ENCODE measurements around the gene EHD3.
"Not testable (repeated sequence)": the region's sequence is repeated elsewhere in the genome, so short reads cannot be mapped to it uniquely, and the experiment has no call there.

Gene EHD3

DNA sequence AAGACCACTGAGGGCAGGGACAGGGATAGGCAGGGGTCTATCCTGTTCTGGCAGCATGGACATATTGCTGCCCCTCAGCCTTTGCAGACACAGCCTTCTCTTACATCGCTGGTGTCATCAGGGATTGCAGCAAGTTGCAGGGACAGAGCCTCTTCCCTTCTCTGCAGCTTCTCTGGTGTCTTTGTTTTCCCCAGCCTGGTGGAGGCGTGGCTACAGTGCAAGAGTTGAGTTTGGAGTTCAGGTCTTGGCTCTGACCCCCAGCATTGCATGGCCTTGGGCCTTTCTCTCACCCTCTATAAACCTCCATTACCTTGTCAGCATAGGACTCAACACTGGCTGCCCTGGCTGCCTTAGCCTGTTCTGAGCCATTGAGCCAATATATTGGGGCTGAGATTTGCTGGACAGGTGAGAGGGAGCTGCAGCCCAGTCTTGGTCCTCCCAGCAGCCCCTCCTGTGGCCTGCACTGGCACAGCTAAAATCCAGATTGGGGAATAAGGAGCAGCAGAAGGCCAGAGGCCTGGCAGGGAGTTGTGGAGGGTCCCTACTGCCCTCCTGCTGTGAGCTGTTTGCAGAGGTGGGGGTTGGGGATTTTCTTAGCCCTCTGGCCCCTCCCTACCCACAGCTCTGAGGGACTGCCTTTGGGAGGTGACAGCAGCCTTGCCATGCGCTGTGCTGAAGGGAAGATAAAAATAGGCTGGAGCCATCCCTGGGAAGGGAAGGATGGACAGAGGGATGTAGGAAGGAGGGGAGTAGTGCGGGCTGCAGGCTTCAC lies 22.8 kb downstream of the EHD3 start:
- no peak for DNase-seq (ENCODE audit: low spot score)

- DNase-seq (ENCODE audit: low spot score): no peak
Measured at GRCh38 chr2:31258351-31258750, 24.4 kb downstream of the EHD3 start.

GRCh38 chr2:31259075-31259474 lies 25.1 kb downstream of the EHD3 start:
- DNase-seq (ENCODE audit: low spot score): no peak

GRCh38 chr2:31260870-31261269 lies 26.9 kb downstream of the EHD3 start:
- DNase-seq (ENCODE audit: low spot score): no peak

GRCh38 chr2:31263636-31264190 lies 29.8 kb downstream of the EHD3 start:
- DNase-seq (ENCODE audit: low spot score): no peak

GRCh38 chr2:31265234-31265633 lies 31.3 kb downstream of the EHD3 start:
- DNase-seq (ENCODE audit: low spot score): no peak

- DNase-seq (ENCODE audit: low spot score): no peak
Measured at GRCh38 chr2:31266804-31267203, 32.9 kb downstream of the EHD3 start.

DNA sequence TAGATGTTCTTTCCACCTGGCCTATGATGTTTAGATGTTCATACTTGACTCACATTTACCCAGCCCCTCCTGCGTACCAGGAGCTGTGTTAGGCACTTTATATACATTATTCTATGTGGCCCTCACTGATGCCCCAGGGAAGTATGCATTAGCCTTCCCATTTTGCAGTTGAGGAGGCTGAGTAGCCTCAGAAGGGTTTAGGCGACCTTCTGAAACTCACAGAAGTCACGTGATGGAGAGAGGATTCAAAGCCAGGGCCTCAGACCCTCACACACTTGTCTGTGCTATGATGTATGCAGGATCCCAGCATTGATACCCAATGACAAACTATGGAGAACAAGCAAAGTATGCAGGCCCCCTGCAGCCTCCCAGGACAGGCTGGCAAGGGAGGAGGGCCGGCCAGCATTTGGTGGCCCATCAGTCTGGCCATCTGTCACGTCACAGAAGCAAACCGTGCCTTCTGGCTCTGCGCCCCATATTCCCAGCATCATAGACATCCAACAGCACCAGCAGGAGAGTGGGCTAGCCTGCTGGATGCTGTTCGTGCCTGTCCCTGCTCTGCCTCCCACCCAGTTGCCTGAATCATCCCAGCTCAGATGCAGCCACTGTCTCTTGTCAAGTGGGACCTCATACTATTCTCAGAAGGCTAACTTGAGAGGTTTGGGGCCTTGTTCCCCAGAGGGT lies 33.6 kb downstream of the EHD3 start:
- DNase-seq (ENCODE audit: low spot score): no peak

DNA sequence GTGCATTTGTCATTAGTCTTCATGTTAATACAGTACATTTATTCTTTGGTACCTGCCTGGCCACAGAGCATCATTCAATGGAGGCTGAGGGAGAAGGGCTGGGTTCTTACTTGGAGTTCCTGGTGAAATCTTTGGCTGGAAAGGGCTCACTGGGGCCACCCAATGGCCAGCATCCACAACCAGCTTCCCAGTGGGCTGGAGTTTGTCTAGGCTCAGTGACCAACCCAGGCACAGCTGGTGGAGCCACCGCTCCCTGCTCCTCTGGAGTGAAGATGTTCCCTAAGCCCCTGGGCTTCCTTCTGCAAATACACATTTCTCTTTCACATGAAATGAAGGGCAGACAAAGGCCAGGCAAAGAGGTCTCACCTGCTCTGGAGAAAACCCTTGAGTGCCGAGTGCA lies 34.4 kb downstream of the EHD3 start:
- DNase-seq (ENCODE audit: low spot score): no peak

DNA sequence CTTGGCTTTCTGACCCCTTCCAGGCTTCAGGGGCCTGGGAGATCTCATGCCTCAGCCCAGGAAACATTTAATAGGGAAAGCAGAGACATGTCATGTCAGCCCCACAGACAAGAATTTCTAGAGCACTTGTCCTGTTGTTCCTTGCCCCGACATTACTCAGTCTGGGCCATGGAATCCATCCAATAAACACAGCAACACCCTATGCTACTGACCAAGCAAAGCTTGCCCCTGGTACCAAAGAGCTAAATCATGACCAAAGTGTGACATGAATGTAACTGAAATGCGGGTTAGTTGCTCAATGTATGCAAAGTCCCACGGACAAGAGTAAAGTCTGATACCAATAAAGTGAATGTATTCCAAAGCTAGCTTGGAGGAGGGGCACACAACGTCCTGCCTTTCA lies 35.1 kb downstream of the EHD3 start:
- no peak for DNase-seq (ENCODE audit: low spot score)

GRCh38 chr2:31270131-31270530 lies 36.2 kb downstream of the EHD3 start:
- no peak for DNase-seq (ENCODE audit: low spot score)

DNA sequence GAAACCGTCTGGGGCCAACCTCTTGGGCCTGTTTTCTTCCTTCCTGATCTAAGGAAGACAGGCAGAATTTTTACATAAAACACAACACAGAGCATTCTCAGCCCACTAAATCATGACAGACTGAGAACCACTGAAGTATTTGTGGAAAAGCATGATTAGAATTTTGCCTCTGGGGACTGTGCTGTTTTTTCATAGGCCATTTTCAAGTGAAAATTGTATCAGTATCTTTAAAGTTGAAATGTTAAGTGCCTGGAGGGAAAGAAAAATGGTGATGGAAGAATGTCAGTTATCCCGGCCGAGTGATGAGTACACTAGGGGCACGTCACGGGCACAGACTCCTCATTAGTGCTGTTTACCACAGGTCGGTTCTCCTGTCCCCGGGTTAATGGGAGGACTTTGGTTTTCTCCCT lies 36.9 kb downstream of the EHD3 start:
- DNase-seq (ENCODE audit: low spot score): no peak

- no peak for DNase-seq (ENCODE audit: low spot score)
Measured at GRCh38 chr2:31271851-31272267, 37.9 kb downstream of the EHD3 start.

GRCh38 chr2:31274401-31275075 lies 40.6 kb downstream of the EHD3 start:
- DNase-seq (ENCODE audit: low spot score): no peak

GRCh38 chr2:31275976-31276375 lies 42.0 kb downstream of the EHD3 start:
- no peak for DNase-seq (ENCODE audit: low spot score)

DNA sequence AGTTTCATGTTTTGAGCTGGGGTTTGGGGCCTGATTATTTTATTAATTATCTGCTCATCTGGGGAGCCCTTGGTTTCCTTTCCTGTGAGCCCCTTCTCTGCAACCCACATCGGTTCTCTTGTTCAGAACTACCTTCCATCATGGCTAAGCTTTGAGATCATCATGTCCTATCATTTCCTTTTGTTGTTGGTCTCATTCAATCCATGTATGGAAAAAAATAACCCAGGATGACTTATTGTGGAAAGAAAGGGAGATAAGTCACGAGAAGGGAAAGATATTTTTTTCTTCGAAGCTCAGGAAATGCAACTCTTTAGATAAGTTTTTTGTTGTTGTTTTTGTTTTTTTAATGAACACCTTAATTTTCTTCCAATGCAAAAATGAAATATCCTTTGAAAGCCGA lies 43.7 kb downstream of the EHD3 start:
- no peak for DNase-seq (ENCODE audit: low spot score)

DNA sequence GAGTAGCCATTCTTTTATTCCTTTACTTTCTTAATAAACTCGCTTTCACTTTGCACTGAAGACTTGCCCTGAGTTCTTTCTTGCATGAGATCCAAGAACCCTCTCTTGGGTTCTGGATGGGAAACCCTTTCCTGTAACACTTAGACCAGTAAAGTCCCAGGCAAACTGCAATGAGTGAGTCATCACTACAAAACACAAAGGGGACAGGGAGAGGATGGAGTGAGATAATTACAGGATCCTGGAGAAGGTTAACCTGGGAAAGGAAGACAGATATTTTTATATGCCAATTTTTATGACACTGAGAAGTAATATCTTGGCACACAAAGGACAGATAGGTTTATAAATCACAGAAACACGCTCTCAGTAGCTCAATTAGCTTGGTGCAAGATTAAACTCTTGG lies 48.7 kb downstream of the EHD3 start:
- no peak for DNase-seq (ENCODE audit: low spot score)

GRCh38 chr2:31283193-31283919 lies 49.4 kb downstream of the EHD3 start:
- not testable (repeated sequence) for DNase-seq (ENCODE audit: low spot score)

GRCh38 chr2:31284107-31284506 lies 50.2 kb downstream of the EHD3 start:
- no peak for DNase-seq (ENCODE audit: low spot score)

- DNase-seq (ENCODE audit: low spot score): no peak
Measured at GRCh38 chr2:31286230-31286629, 52.3 kb downstream of the EHD3 start.

GRCh38 chr2:31286961-31287550 lies 53.1 kb downstream of the EHD3 start:
- DNase-seq (ENCODE audit: low spot score): no peak

- DNase-seq (ENCODE audit: low spot score): no peak
Measured at GRCh38 chr2:31287654-31288053, 53.7 kb downstream of the EHD3 start.
